Gastroesophageal sphincter (tissue), 3 donors: ENCODE data around the gene MYOF.

Experiments
- CTCF ChIP-seq, 4 experiments: fragments of 200-600 bp in 2 of 4; fragments of 450-650 bp in 2 of 4; sonication (generic) in 1 of 4; IDR thresholded peaks; one replicate each; pipeline ENCODE4 v1.5.1; 2017 to 2019; ENCODE audit warnings: antibody characterized with exemption in 4 of 4, mild to moderate bottlenecking in 2 of 4, moderate library complexity in 2 of 4
- EP300 ChIP-seq: sonication (generic); formaldehyde crosslinking; IDR thresholded peaks from one replicate; pipeline ENCODE4 v1.6.1; 2017; ENCODE audit warnings: antibody characterized with exemption, mild to moderate bottlenecking
- POLR2A ChIP-seq, 2 donors: fragments of 450-650 bp; IDR thresholded peaks; one replicate each; pipeline ENCODE4 v1.6.1; 2017; ENCODE audit warnings: antibody characterized with exemption in 2 of 2, mild to moderate bottlenecking in 2 of 2, moderate library complexity in 1 of 2
- POLR2AphosphoS5 ChIP-seq: sonication (generic); formaldehyde crosslinking; IDR thresholded peaks from one replicate; pipeline ENCODE4 v1.6.1; 2017; ENCODE audit warnings: antibody characterized with exemption

- TF ChIP-seq CTCF (IDR thresholded peaks at IDR 0.05): no peak
- TF ChIP-seq POLR2A (IDR thresholded peaks at IDR 0.05): no peak
- TF ChIP-seq POLR2AphosphoS5: no peak
- no peak for TF ChIP-seq EP300
Observed at GRCh38 chr10:93447970-93448369, 34.2 kb downstream of the MYOF start.
